K562 (cell line): ENCODE results near the gene ETFBKMT. TPM values are rescaled to one million over a fixed set of nuclear protein-coding genes. Genes with fewer than 3 reads are reported as not detected.
A peak's percentile ranks its signal among the peaks of the same experiment; 100 is the strongest.

Experiments
- BMI1 ChIP-seq: fragments of 150-350 bp; IDR thresholded peaks from 2 replicates; pipeline ENCODE4 v1.6.1; 2014; ENCODE audit warnings: low read length
- COPS2 ChIP-seq: fragments of 450-650 bp; conservative IDR thresholded peaks from 2 replicates; pipeline ENCODE4 v1.6.1; 2016; ENCODE audit warnings: mild to moderate bottlenecking, moderate library complexity
- DLX4 ChIP-seq: fragments of 250-450 bp; sonication (Bioruptor Pico); IDR thresholded peaks from 2 replicates; pipeline ENCODE4 v1.6.1; 2021; ENCODE audit warnings: mild to moderate bottlenecking
- GTF3C2 ChIP-seq: IDR thresholded peaks from 3 replicates; pipeline ENCODE4 v1.6.1; 2011; ENCODE audit warnings: borderline replicate concordance, mild to moderate bottlenecking, moderate library complexity; ENCODE audit not compliant: insufficient read length; ENCODE audit errors: extremely low read depth
- HDAC3 ChIP-seq: fragments of 450-650 bp; IDR thresholded peaks from 2 replicates; pipeline ENCODE4 v1.6.1; 2018; ENCODE audit warnings: borderline replicate concordance, mild to moderate bottlenecking, moderate library complexity; ENCODE audit not compliant: partially characterized antibody
- ILK ChIP-seq: fragments of 450-650 bp; IDR thresholded peaks from 2 replicates; pipeline ENCODE4 v1.6.1; 2016; ENCODE audit warnings: missing genetic modification characterization, low read depth, mild to moderate bottlenecking, missing compliant biosample characterization, moderate library complexity, borderline replicate concordance
- NCOA4 ChIP-seq: fragments of 450-650 bp; IDR thresholded peaks from 2 replicates; pipeline ENCODE4 v1.6.1; 2018; ENCODE audit warnings: mild to moderate bottlenecking; ENCODE audit not compliant: partially characterized antibody
- NFXL1 ChIP-seq: fragments of 450-650 bp; formaldehyde crosslinking; IDR thresholded peaks from 2 replicates; pipeline ENCODE4 v1.4.0; 2021; ENCODE audit warnings: mild to moderate bottlenecking
- PKNOX1 ChIP-seq: fragments of 450-650 bp; IDR thresholded peaks from 2 replicates; pipeline ENCODE4 v1.6.1; 2016
- RAD51 ChIP-seq: fragments of 450-650 bp; IDR thresholded peaks from 2 replicates; pipeline ENCODE4 v1.7.1; 2016; ENCODE audit warnings: low read depth, mild to moderate bottlenecking, borderline replicate concordance
- SIRT6 ChIP-seq: IDR thresholded peaks from one replicate; pipeline ENCODE4 v1.6.1; 2012; ENCODE audit warnings: low read depth, mild to moderate bottlenecking, control low read depth, inconsistent platforms, low read length, moderate library complexity
- SMC3 ChIP-seq: conservative IDR thresholded peaks from 2 replicates; pipeline ENCODE4 v1.6.1; 2011; ENCODE audit warnings: low read depth, low read length, improper control_type of control experiment; ENCODE audit not compliant: insufficient read depth
- SRSF1 ChIP-seq: fragments of 200-400 bp; formaldehyde crosslinking; IDR thresholded peaks from 2 replicates; pipeline ENCODE4 v1.6.1; 2017; ENCODE audit warnings: mild to moderate bottlenecking, low read depth, low read length, moderate library complexity
- U2AF1 ChIP-seq: fragments of 200-400 bp; formaldehyde crosslinking; optimal IDR thresholded peaks from 2 replicates; pipeline ENCODE3; 2017; ENCODE audit warnings: mild to moderate bottlenecking, low read depth, low read length, moderate library complexity
- XRCC4 ChIP-seq: IDR thresholded peaks from one replicate; pipeline ENCODE4 v1.6.1; 2011; ENCODE audit not compliant: insufficient read depth, insufficient read length; ENCODE audit errors: extremely low read depth
- ZNF518B ChIP-seq: fragments of 250-450 bp; sonication (Bioruptor Pico); IDR thresholded peaks from 2 replicates; pipeline ENCODE4 v1.5.0; 2021; ENCODE audit warnings: mild to moderate bottlenecking, moderate library complexity
- ZNF639 ChIP-seq, 2 experiments: fragments of 200-800 bp in 1 of 2; sonication (Bioruptor generic) in 1 of 2; sonication (generic) in 1 of 2; formaldehyde crosslinking in 1 of 2; IDR thresholded peaks in 1 of 2; conservative IDR thresholded peaks in 1 of 2; 2 replicates each; pipeline versions ENCODE4 v1.5.0 to v1.6.1; 2016 to 2020; ENCODE audit warnings: missing compliant biosample characterization in 1 of 2, missing genetic modification characterization in 1 of 2, missing genetic modification reagents in 1 of 2
- polyA plus RNA-seq, 8 experiments: library from polyadenylated mRNA; depleted of rRNA in 4 of 8; stranded (reverse) in 5 of 8; unstranded in 3 of 8; fragments of >200 nt; fragmentation: Nextera tagmentation in 2 of 8; fragmentation: Illumina TruSeq in 1 of 8; extraction: Ambion mirVana in 2 of 8; extraction: Trizol in 1 of 8; gene quantifications; 2 replicates each; pipeline versions ENCODE4 v1.2.1 to v1.2.3, GENCODE V29; 2011 to 2014; ENCODE audit warnings: inconsistent platforms in 1 of 8, missing spikeins in 1 of 8
- total RNA-seq, 7 experiments: library from RNA; depleted of rRNA in 6 of 7; stranded (reverse); fragments of >200 nt in 6 of 7; fragmentation: Illumina TruSeq in 2 of 7; extraction: Trizol in 2 of 7; gene quantifications; 2 replicates each; pipeline versions ENCODE4 v1.2.1 to v1.2.3, GENCODE V29; 2011 to 2021; ENCODE audit warnings: low replicate concordance in 1 of 7

The ETFBKMT gene
- total and polyA plus RNA-seq, 9 of the 15 experiments (the other 6 are each of a cell fraction or from before 2014, with no cell fraction given), result 0.18 to 1.7 (median 0.96) TPM

GRCh38 chr12:31682136-31682962 lies 22.9 kb downstream of the ETFBKMT start (continued):
- no peak for TF ChIP-seq GTF3C2
- TF ChIP-seq SIRT6, result no peak
- TF ChIP-seq BMI1, result no peak
- TF ChIP-seq XRCC4, result no peak
- TF ChIP-seq ZNF639 (CRISPR knock-in tag; conservative IDR thresholded peaks at IDR 0.05 in 1 of 2, IDR thresholded peaks at IDR 0.05 in 1 of 2), result no peak
- no peak for TF ChIP-seq U2AF1
- TF ChIP-seq ZNF518B, result no peak
- TF ChIP-seq ILK (tag), result no peak
- TF ChIP-seq NCOA4, result no peak
- TF ChIP-seq HDAC3, result no peak
- no peak for TF ChIP-seq COPS2
- TF ChIP-seq DLX4 (CRISPR knock-in tag), result no peak
- TF ChIP-seq RAD51, result no peak
- TF ChIP-seq PKNOX1, result peak; percentile 41; the same call in 1 of the 2 replicates
- TF ChIP-seq SMC3, result peak; percentile 97
- no peak for TF ChIP-seq SRSF1
- no peak for TF ChIP-seq NFXL1 (CRISPR knock-in tag)
